SU-DHL-6 (cell line): Measurements from ENCODE around the gene NTN5.
"Not testable (repeated sequence)": the region's sequence is repeated elsewhere in the genome, so short reads cannot be mapped to it uniquely, and the experiment has no call there.

Experiments used
- H2AFZ ChIP-seq: fragments of 200-600 bp; sonication (generic); 2 replicates; pipeline ENCODE4 v1.6.1; 2014; ENCODE audit warnings: low read depth, mild to moderate bottlenecking, moderate library complexity, mixed read lengths, antibody characterized with exemption, low read length; ENCODE audit not compliant: severe bottlenecking
- H3F3A ChIP-seq: fragments of 200-600 bp; shearing (Covaris generic); 2 replicates; pipeline ENCODE4 v1.6.0; 2016; ENCODE audit warnings: antibody characterized with exemption, mild to moderate bottlenecking; ENCODE audit not compliant: insufficient read depth
- H3K27ac ChIP-seq: fragments of 200-600 bp; sonication (generic); 2 replicates; pipeline ENCODE4 v1.5.1; 2016; ENCODE audit warnings: low read depth, mild to moderate bottlenecking, low read length, moderate library complexity, mixed read lengths
- H3K27me3 ChIP-seq: fragments of 200-600 bp; sonication (generic), shearing (Covaris generic); 2 replicates; pipeline ENCODE4 v1.6.0; 2014; ENCODE audit warnings: mild to moderate bottlenecking, low read length
- H3K36me3 ChIP-seq: fragments of 200-600 bp; sonication (generic); 2 replicates; pipeline ENCODE4 v1.6.1; 2014; ENCODE audit warnings: mild to moderate bottlenecking, low read length, mixed read lengths
- H3K4me2 ChIP-seq: fragments of 300-600, 200-600 bp; shearing (Covaris generic), sonication (generic); 2 replicates; pipeline ENCODE4 v1.6.0; 2014; ENCODE audit warnings: low read length, low read depth, mild to moderate bottlenecking; ENCODE audit not compliant: poor library complexity, severe bottlenecking
- H3K4me3 ChIP-seq: fragments of 200-600 bp; sonication (generic); 2 replicates; pipeline ENCODE4 v1.5.1; 2014; ENCODE audit warnings: antibody characterized with exemption, low read length, mild to moderate bottlenecking, mixed read lengths; ENCODE audit not compliant: insufficient read depth, poor library complexity, severe bottlenecking
- H3K79me2 ChIP-seq: fragments of 200-600 bp; sonication (generic); 2 replicates; pipeline ENCODE4 v1.6.1; 2014; ENCODE audit warnings: mild to moderate bottlenecking, low read length, moderate library complexity; ENCODE audit not compliant: insufficient read depth
- H3K9ac ChIP-seq: fragments of 200-600 bp; sonication (generic); 2 replicates; pipeline ENCODE4 v1.7.0; 2014; ENCODE audit warnings: mild to moderate bottlenecking, low read length
- H3K9me2 ChIP-seq: fragments of 200-600 bp; sonication (generic); replicated peaks from 2 replicates; pipeline ENCODE4 v1.6.1; 2014; ENCODE audit warnings: low read length; ENCODE audit not compliant: insufficient read depth
- H3K9me3 ChIP-seq: fragments of 200-600 bp; sonication (generic); 2 replicates; pipeline ENCODE4 v1.6.1; 2014; ENCODE audit warnings: low read length, mixed read lengths; ENCODE audit not compliant: insufficient read depth
- H4K20me1 ChIP-seq: fragments of 200-600 bp; sonication (generic); 2 replicates; pipeline ENCODE4 v1.6.1; 2014; ENCODE audit warnings: low read depth, mild to moderate bottlenecking, antibody characterized with exemption, low read length, moderate library complexity, mixed read lengths
- EZH2phosphoT487 ChIP-seq: fragments of 200-600 bp; sonication (generic), shearing (Covaris generic); conservative IDR thresholded peaks from 2 replicates; pipeline ENCODE4 v1.6.1; 2018; ENCODE audit warnings: mild to moderate bottlenecking, antibody characterized with exemption, low read length, moderate library complexity, mixed read lengths
- TF ChIP-seq, protein P1 (sequence below): fragments of 200-600 bp; sonication (generic); IDR thresholded peaks from one replicate; pipeline ENCODE4 v1.5.1; 2017; ENCODE audit warnings: antibody characterized with exemption, mild to moderate bottlenecking, low read length, moderate library complexity; ENCODE audit not compliant: insufficient read depth, poor library complexity, severe bottlenecking

The NTN5 gene

DNA sequence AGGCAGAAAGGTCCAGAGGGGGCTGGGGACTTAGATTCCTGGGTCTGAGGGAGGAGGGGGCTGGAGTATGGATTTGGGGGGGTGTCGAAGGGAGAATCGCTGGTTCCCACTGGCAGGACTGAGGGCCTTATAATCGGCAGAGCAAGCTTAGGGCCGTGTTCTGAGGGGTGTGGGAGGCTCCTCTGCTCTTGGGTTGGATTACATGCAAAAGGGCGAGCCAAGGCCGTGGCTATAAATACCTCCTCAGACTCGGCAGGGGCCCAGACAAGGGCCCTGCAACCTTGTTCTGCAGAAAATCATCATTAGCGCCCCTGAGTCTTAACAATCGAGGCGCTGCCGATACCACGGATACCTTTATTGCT is 47.4 kb upstream of the NTN5 start:
- Histone ChIP-seq H2AFZ (peak overlapping the region; percentile 62), H3K4me2 (peak overlapping the region; percentile 84), H3K27ac (no peak overlapping the region), H3K9ac (peak overlapping the region; percentile 63), H3K36me3 (no peaks in the 10 kb centered on the region), H3K9me2 (no peaks in the 10 kb centered on the region), H3K79me2 (no peaks in the 10 kb centered on the region), H3K4me3 (peak overlapping the region; percentile 32), H3F3A (peaks cover 2% of the 10 kb centered on the region; the same call in 1 of the 2 replicates), H3K9me3 (no peaks in the 10 kb centered on the region), H4K20me1 (no peaks in the 10 kb centered on the region), H3K27me3 (no peaks in the 10 kb centered on the region)
- TF ChIP-seq, protein P1, sequence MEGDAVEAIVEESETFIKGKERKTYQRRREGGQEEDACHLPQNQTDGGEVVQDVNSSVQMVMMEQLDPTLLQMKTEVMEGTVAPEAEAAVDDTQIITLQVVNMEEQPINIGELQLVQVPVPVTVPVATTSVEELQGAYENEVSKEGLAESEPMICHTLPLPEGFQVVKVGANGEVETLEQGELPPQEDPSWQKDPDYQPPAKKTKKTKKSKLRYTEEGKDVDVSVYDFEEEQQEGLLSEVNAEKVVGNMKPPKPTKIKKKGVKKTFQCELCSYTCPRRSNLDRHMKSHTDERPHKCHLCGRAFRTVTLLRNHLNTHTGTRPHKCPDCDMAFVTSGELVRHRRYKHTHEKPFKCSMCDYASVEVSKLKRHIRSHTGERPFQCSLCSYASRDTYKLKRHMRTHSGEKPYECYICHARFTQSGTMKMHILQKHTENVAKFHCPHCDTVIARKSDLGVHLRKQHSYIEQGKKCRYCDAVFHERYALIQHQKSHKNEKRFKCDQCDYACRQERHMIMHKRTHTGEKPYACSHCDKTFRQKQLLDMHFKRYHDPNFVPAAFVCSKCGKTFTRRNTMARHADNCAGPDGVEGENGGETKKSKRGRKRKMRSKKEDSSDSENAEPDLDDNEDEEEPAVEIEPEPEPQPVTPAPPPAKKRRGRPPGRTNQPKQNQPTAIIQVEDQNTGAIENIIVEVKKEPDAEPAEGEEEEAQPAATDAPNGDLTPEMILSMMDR: no peak
- no peak for TF ChIP-seq EZH2phosphoT487

GRCh38 chr19:48719263-48720171 is 46.7 kb upstream of the NTN5 start, which contains the start of gene MAMSTR:
MAMSTR (minus strand) TSS chr19:48719725; CDS start chr19:48719031, 694 bp downstream.
- no peaks in the 10 kb centered on the region for H3K79me2 ChIP-seq
- H3K4me2 ChIP-seq: peak within 1 kb of the TSS; percentile 84
- H3K9me2 ChIP-seq: no peaks in the 10 kb centered on the region
- TF ChIP-seq, protein P1: no peak
- TF ChIP-seq EZH2phosphoT487: no peak
- no peak within 1 kb of the TSS for H3K27ac ChIP-seq
- H3K36me3 ChIP-seq: no peaks in the 10 kb centered on the region
- peak within 1 kb of the TSS; percentile 62 for H2AFZ ChIP-seq
- H3K9me3 ChIP-seq: no peaks in the 10 kb centered on the region
- H3K9ac ChIP-seq: peak within 1 kb of the TSS; percentile 63
- no peaks in the 10 kb centered on the region for H3K27me3 ChIP-seq
- H3F3A ChIP-seq: no peaks in the 10 kb centered on the region
- peak within 1 kb of the TSS; percentile 32 for H3K4me3 ChIP-seq
- no peaks in the 10 kb centered on the region for H4K20me1 ChIP-seq

DNA sequence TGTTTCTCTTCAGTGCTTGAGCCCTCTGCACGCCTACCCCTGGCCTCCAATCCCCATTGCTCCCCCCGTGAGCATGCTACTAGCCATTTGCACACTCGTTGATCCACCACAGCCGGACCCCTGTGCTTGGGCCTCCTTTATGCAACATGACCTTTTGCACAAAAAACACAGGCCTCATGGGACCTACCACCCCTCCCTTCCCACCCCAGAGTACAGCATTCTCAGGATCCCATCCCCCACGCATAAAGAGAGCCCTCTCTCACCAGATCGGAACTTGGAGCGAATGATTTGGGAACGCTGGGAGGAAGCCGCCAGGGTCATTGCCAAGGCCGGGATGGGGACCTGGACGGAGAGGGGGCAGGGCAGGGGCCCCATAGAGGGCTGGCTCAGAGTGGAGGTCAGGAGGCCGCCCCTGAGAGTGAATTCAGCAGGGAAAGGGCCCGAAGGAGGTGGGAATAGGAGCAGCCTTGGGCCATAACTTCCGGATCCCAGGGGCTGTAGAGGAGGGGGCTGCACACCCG is 46.0 kb upstream of the NTN5 start:
- no peak overlapping the region for H2AFZ ChIP-seq
- no peak overlapping the region for H3K4me2 ChIP-seq
- no peak overlapping the region for H3K4me3 ChIP-seq
- no peak overlapping the region for H3K27ac ChIP-seq
- H3K9ac ChIP-seq: no peak overlapping the region
- TF ChIP-seq, protein P1: no peak
- no peak for TF ChIP-seq EZH2phosphoT487
- H3K9me3 ChIP-seq: no peaks in the 10 kb centered on the region
- no peaks in the 10 kb centered on the region for H3K9me2 ChIP-seq
- no peaks in the 10 kb centered on the region for H3F3A ChIP-seq
- H3K79me2 ChIP-seq: no peaks in the 10 kb centered on the region
- H3K27me3 ChIP-seq: no peaks in the 10 kb centered on the region
- no peaks in the 10 kb centered on the region for H4K20me1 ChIP-seq
- no peaks in the 10 kb centered on the region for H3K36me3 ChIP-seq

- H4K20me1 ChIP-seq, H3K27ac ChIP-seq, H3K4me3 ChIP-seq, H2AFZ ChIP-seq, H3K79me2 ChIP-seq, H3K9ac ChIP-seq, H3K36me3 ChIP-seq, H3K9me3 ChIP-seq, H3K27me3 ChIP-seq, H3K9me2 ChIP-seq, H3K4me2 ChIP-seq, H3F3A ChIP-seq: not testable (repeated sequence)
Measured at GRCh38 chr19:48718106-48718505, 45.3 kb upstream of the NTN5 start.
